NOMO-1 treated with dmso at 0.1 percent for 144 hours (cell line): ENCODE data around the gene KRTAP5-11.
"Not testable (repeated sequence)": the region's sequence is repeated elsewhere in the genome, so short reads cannot be mapped to it uniquely, and the experiment has no call there.

ENCODE experiments used
- DNase-seq: peaks from one replicate; lab custom pipeline; 2025; ENCODE audit not compliant: unreplicated experiment; lab: John Stamatoyannopoulos, UW

The KRTAP5-11 gene

GRCh38 chr11:71534711-71535608 lies 47.7 kb downstream of the KRTAP5-11 start:
- DNase-seq = not testable (repeated sequence)

- no peak for DNase-seq
Observed at GRCh38 chr11:71532036-71532610, 50.6 kb downstream of the KRTAP5-11 start.
